CMK (cell line): ENCODE data around the gene CABP2.
"Not testable (repeated sequence)": the region's sequence is repeated elsewhere in the genome, so short reads cannot be mapped to it uniquely, and the experiment has no call there.

ENCODE experiments used
- DNase-seq: peaks from one replicate; pipeline ENCODE4 v3.0.0-alpha.2; 2010; ENCODE audit warnings: low read depth

The CABP2 gene

DNA sequence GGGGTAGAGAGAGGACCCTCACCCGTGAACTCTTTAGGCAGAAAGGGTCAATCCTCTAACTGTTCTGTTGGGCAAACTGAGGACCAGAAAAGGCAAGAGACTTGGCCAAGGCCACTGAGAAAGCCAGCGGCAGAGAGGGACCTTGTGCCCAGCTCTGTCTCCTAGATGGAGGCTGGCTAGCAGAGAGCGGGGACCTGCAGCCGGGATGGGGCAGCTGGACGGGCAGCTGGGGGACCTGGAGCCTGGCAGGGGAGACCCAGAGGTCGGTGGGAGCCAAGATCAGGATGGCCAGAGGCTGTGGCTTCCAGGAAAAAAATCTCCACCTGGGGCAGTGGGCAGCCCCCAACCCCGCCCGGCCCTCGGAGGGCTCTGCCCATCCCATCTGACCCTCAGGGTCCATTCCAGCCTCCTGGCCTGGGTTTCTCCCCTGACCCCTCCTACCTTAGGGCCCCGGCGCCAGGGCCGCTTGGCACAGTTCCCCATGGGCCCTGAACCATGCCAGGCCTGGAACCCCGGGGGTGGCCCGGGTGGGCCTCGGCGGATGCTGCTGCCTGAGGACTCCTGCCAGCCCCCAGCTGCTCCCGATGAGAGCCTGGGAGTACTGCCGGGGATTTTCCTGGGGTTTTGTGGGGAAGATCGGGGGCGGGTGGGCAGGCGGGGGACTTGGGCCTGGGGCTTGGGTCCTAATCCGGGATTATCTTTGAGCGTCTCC lies at the start of gene CABP2:
Gene CABP2, minus strand, starts transcription at position 603 of the 712 bp plus-strand sequence. Its CDS starts 120 bp downstream, at position 483.
- DNase-seq = no peak

GRCh38 chr11:67572747-67573419 lies 49.6 kb upstream of the CABP2 start:
- no peak for DNase-seq

DNA sequence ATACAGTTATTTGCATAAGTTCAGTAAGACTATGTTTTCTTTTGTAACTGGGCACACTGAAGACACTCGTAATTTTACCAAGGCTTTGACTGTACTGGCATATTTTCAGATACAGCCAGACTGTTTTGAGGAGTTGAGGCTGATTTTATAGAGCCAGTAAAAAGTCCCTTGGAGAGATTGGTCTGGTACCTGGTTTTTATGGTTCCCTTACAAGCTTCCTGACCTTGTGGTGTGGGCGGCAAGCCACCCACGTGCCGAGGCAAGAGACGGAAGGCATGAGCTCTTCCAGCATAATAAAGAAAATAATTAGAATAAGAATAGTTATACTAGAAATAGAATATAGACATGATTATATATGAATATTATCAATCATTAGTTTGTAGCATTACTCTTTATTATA lies 49.1 kb upstream of the CABP2 start:
- no peak for DNase-seq

DNA sequence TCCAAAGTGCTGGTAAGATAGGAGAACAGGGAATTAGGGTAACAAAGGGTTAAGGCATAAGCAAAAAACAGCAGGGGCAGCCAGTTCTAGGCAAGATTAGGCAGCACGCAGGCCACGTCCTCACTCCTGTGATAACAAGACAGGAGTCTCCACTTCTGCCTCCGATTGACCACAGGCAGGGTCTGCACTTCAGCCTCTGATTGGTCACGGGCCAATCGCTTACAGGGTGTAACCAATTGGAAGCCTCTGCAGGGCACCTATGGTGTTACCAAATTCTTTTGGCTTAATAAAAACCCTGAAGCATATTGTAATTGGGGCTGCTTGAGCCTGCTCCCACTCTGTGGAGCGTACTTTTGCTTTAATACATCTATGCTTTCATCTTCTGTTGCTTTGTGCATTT lies 48.2 kb upstream of the CABP2 start:
- no peak for DNase-seq

GRCh38 chr11:67564230-67564629 lies 41.0 kb upstream of the CABP2 start:
- no peak for DNase-seq

DNA sequence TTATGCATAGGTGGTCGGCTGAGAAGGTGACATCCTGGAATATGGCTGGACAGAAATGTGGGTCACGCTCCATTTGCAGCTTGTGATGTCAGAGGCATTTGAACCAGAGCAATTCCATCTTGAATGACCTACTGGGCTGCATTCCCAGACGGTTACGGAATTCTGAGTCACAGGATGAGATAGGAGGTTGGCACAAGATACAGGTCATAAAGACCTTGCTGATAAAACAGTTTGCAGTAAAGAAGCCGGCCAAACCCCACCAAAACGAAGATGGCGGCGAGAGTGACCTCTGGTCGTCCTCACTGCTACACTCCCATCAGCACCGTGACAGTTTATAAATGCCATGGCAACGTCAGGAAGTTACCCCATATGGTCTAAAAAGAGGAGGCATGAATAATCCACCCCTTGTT lies 40.5 kb upstream of the CABP2 start:
- DNase-seq = not testable (repeated sequence)

DNA sequence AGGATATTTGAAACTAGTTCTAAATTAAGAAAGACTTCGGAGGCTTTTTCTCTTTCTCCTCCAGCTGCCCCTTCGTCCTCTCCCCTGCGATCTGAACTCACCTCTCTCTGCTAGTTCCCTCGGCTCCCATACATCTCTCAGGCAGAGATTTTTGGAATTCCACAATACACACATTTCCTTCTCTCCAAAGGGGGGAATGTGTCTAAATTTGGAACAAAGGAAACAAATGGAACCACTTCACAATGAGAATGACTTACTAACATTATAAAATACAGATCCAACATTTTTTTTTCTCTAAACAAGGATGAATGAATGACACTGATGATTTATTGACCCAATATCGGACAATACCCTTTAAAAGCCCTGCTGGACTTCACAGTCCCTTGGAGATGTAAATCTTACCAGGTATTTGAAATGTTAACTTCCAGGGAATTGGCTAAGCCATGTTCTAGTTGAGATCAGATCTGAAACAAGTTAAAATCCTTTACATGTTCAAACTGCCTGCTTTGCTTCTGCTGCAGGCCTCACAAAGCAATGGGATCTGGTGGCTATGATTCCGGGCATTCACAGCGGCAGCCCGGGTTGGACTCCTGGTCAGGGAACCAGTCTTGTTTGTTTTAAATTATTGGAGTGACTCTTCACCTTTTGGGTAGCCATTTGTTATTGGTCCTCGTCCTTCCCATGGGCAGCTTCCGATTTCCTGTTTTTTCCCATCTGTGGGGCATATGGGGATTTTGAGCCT lies 39.9 kb upstream of the CABP2 start:
- no peak for DNase-seq

DNA sequence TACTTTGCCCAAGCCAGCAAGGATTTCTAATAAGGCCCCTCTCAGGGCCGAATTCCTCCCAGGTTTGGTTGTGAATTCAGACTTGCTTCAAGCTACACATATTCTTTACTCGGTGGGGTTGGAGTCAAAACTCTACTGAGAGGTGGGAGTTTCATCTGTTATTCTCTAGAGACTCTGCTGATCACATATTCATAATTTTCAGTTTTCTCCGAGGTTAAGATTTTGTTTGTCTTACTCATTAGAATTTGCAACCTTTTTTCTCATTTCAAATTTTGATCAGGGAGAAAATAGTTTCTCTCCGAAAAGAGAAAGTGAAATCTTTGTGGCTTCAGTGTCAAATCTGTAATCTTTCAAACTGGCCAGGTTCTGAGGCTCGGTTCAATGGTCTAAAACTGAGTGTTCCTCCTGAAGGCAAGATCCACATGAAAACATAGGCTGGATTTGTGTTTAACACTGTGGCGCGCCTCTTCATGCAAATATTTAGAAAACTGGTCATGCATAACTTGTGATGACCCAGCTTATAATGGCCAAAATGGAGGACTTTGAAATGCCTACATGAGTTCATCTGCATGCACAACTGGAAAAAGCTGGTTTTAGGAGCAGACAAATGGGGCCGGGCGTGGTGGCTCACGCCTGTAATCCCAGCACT lies 38.8 kb upstream of the CABP2 start:
- no peak for DNase-seq

DNA sequence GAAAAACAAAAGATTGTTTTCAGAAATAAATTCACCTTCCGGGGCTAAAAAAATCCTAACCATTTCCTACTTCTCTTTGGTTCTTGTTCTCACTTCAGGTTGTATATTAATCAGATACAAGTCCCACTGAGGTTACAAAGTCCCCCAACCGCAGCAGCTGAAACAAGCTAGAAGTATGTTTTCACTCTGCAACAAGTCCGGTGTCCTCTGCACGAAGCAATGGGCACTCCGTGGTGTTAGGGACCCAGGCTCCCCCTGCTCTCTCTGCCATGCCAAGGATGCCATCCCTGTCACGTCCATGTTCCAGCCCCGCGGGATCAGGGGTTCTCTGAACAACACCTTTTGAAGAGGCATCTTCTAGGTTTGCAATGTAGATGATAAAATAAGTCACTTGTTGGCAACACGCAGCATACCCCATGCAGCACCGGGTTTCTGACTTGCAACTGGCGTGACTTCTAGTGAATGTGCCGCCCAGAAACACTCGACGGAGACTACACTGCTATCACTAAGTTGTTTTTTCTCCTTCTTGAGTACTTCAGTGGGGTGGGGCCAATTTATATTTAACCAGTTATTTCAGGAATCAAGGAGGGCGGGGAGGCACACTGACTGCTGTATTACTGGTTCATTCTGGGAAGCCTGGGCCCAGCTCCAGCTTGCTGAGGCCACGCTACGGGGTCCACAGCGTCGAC lies 35.0 kb upstream of the CABP2 start:
- DNase-seq = no peak

GRCh38 chr11:67556244-67556643 lies 33.0 kb upstream of the CABP2 start:
- no peak for DNase-seq

DNA sequence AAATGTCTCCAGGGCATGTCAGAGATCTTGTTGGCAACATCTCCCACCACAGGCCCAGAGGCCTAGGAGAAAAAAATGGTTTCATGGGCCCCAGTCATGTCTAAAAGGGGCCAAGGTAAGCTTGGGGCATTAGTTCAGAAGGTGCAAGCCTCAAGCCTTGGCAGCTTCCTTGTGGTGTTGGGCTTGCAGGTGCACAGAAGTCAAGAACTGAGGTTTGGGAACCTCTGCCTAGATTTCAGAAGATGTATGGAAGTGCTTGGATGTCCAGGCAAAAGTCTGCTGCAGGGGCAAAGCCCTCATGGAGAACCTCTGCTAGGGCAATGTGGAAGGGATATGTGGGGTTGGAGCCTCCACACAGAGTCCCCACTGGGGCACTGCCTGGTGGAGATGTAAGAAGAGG lies 28.5 kb upstream of the CABP2 start:
- DNase-seq = not testable (repeated sequence)

DNA sequence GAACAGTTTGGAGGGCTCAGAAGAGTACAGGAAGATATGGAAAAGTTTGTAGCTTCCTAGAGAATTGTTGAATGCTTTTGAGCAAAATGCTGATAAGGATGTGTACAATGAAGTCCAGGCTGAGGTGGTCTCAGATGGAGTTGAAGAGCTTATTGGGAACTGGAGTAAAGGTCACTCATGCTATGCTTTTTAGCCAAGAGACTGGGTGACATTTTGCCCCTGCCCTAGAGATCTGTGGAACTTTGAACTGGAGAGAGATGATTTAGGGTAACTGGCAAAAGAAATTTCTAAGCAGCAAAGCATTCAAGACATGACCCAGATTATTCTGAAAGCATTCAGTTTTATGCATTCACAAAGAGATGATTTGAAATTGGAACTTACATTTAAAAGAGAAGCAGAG lies 27.9 kb upstream of the CABP2 start:
- DNase-seq = no peak

GRCh38 chr11:67548555-67549110 lies 25.4 kb upstream of the CABP2 start:
- no peak for DNase-seq

- DNase-seq = not testable (repeated sequence)
Measured at GRCh38 chr11:67548112-67548511, 24.9 kb upstream of the CABP2 start.

DNA sequence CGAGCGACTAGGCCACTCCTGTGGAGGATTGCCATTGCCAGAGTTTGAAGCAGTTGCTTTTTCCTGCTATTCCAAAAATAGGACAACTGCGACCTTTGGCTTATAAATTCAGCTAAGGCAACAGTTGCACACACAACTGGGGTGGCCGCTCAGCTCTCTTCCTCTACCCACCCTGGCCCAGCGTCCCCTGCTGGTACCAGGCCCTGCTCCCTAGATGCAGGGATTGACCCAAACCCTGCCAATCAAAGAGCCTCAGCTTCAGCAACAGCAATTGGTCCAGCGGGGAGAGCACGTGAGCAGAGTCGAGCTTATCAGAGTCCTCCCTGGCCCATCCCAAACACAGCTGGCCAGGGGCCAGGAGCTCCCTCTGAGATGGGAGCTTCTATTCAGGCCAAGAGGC lies 22.0 kb upstream of the CABP2 start:
- DNase-seq = no peak

DNA sequence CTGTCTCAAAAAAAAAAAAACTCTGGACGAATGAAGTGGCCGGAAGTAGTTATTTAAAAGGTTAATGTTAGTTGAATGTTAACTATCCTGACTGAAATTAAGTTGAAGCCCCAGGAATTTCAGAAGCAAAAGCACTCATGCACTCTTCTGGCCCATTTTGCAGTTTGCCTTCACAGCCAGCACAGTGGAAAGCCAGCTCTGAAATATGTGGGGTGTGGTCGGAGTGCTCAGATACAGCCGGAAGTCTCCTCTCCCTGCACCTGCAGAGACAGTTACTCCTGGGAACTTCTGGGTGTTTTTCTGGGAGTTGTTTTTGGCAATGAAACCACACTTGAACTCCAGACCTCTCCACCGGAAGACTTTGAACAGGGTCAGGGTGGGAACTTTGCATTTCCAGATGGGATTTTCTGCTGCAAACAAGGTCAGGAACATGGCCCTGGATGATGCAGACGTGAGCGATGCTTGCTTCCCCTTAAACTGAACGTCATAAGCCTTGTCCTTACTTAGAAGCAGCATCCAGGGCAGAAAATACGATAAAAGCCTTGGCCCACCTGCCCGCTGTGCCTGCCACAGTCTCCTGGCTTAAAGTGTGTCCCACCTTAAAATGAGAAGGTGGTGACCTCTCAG lies 21.5 kb upstream of the CABP2 start:
- no peak for DNase-seq

GRCh38 chr11:67543585-67543984 lies 20.3 kb upstream of the CABP2 start:
- no peak for DNase-seq

DNA sequence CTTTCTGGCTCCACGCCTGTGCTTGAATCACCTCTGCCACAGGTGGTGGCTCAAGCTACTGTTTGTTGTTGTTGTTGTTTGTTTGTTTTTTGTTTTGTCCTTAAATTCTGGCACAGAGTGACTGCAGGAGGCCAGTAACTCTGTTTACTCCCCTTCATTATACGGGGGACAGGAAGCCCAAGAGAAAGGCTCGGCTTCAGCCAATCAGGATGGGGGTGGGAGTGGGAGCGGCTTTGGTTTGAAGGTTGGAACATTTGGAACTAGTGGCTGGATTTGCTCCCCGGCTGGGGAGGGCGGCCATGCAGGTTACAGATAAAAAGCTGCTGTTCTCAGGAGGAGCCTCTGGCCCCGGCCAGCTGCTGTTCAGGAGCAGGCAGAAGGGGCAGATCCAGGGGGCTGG lies 19.7 kb upstream of the CABP2 start:
- DNase-seq = no peak

DNA sequence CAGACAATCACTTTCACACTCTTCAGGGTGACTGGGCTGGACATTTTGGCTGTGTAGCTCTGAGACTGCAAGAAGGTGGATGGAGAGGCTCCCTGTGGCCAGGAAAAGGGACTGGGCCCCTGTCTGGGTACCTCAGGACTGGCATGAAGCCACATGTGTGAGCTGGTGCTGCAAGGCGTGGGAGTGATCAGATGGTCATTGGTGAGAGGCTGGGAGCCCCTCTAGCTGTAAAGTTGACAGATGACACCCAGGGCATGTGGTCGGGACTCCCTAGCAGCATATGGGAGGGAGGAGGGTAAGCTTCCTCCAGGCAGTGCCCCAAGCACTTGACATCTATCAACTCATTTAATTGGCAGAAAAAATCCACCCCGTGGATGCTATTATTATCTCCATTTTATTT lies 18.9 kb upstream of the CABP2 start:
- no peak for DNase-seq

DNA sequence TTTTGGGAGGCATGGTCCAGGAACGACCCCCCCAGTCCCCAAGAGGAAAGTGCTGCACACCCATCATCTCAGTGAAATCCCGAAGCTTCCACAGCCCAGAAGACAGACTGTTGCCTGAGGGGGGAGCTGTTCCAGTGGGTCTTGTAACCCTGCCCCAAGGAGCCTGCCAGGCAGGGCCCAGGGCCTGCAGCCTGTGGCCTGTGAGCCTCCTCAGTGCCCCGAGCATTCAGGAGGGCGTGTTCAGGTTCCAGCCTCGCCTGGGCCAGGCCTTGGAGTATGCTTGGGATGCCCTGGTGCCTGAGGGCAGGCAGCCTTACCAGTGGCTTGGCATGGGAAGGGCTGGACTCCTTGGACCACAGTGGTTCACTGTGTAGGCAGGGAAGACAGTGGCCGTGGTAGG lies 18.0 kb upstream of the CABP2 start:
- DNase-seq = no peak

DNA sequence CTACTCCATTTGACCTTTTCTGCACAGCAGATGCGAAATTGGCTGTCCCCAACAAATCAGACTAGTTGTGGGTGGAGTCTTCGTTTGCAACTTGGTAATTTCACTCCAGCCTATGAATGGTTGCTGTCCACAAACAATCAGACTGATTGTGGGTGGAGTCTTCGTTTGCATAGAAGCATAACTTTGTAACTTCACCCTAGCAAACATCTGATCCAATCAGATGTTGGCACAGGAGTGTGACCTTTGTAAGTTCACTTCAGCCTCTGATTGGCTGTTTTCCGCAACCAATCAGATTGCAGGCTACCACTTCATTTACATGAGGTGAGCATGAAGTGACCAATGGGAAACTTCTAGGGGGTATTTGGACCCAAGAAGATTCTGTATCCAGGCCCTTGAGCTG lies 16.3 kb upstream of the CABP2 start:
- DNase-seq = no peak
